ENCODE data around the gene NR2F2.

DNA sequence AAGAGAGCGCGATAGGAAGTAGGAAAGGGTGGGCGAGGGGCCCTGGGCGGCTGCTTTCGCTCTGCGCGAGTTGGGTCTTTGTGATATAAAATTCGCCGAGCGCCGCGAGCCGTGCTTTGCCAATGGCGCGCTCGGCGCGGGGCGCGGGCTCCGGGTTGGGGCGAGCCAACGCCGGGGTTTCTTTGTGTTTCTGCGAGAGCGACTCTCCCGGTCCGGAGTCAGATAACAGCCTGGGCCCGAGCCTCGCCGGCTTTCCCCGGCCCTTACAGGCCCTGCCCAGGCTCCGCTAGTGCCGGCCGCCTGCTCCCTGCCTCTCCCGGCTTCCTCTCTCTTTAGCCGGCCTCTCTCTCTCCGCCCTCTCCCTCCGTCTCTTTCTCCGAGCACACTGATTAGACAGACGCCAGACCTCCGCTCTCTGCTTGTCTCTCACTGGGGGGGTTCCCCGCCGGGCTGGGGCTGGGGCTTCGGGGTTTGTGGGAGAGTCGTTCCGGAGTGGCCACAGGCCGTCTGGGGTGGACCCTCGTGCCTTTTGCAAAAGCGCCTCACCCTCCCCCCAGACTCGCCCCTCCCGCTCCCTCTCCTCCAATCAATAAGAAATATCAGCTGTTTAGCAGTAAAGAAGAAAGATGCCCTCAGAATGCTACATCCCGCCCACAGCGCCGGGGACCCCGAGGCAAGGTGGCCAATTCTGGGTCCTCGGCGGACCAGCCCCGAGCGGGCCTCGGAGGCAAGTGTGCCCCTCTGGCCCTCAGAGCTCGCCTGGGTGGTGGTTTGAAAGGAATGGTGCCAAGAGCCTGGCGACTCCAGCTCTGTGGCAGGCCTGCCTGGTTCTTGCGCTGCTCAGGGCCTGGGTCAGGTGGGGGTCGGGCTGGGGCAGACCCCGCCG, 2.9 kb downstream of the NR2F2 start:
- TF ChIP-seq TCF7L2 (IDR thresholded peaks at IDR 0.05; ENCODE audit: low read depth, low read length): no peak
- TF ChIP-seq, protein P1, sequence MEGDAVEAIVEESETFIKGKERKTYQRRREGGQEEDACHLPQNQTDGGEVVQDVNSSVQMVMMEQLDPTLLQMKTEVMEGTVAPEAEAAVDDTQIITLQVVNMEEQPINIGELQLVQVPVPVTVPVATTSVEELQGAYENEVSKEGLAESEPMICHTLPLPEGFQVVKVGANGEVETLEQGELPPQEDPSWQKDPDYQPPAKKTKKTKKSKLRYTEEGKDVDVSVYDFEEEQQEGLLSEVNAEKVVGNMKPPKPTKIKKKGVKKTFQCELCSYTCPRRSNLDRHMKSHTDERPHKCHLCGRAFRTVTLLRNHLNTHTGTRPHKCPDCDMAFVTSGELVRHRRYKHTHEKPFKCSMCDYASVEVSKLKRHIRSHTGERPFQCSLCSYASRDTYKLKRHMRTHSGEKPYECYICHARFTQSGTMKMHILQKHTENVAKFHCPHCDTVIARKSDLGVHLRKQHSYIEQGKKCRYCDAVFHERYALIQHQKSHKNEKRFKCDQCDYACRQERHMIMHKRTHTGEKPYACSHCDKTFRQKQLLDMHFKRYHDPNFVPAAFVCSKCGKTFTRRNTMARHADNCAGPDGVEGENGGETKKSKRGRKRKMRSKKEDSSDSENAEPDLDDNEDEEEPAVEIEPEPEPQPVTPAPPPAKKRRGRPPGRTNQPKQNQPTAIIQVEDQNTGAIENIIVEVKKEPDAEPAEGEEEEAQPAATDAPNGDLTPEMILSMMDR (IDR thresholded peaks at IDR 0.05): no peak
- no peak for TF ChIP-seq POLR2AphosphoS5 (IDR thresholded peaks at IDR 0.05; ENCODE audit: low read depth, low read length)
- 0 out of 2 replicates have a peak, but pooled peaks have one; percentile 46 for TF ChIP-seq SIN3A (IDR thresholded peaks at IDR 0.05; ENCODE audit: borderline replicate concordance, insufficient read depth, low read depth, low read length)
- TF ChIP-seq, protein P2, sequence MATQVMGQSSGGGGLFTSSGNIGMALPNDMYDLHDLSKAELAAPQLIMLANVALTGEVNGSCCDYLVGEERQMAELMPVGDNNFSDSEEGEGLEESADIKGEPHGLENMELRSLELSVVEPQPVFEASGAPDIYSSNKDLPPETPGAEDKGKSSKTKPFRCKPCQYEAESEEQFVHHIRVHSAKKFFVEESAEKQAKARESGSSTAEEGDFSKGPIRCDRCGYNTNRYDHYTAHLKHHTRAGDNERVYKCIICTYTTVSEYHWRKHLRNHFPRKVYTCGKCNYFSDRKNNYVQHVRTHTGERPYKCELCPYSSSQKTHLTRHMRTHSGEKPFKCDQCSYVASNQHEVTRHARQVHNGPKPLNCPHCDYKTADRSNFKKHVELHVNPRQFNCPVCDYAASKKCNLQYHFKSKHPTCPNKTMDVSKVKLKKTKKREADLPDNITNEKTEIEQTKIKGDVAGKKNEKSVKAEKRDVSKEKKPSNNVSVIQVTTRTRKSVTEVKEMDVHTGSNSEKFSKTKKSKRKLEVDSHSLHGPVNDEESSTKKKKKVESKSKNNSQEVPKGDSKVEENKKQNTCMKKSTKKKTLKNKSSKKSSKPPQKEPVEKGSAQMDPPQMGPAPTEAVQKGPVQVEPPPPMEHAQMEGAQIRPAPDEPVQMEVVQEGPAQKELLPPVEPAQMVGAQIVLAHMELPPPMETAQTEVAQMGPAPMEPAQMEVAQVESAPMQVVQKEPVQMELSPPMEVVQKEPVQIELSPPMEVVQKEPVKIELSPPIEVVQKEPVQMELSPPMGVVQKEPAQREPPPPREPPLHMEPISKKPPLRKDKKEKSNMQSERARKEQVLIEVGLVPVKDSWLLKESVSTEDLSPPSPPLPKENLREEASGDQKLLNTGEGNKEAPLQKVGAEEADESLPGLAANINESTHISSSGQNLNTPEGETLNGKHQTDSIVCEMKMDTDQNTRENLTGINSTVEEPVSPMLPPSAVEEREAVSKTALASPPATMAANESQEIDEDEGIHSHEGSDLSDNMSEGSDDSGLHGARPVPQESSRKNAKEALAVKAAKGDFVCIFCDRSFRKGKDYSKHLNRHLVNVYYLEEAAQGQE (IDR thresholded peaks at IDR 0.05; ENCODE audit: insufficient read depth in 1 of 2, low read depth in 2 of 2, low read length in 1 of 2): no peak

All from Panc1 (cell line).